GM12873 (cell line): ENCODE results near the gene ADAMTS15.

Experiments
- CTCF ChIP-seq: IDR thresholded peaks from 2 replicates; pipeline ENCODE4 v1.5.1; 2012; ENCODE audit warnings: low read depth, mild to moderate bottlenecking, moderate library complexity, low read length, control low read depth; ENCODE audit not compliant: insufficient read depth; ENCODE audit errors: missing control alignments

Gene ADAMTS15

GRCh38 chr11:130470832-130471706, 22.6 kb downstream of the ADAMTS15 start:
- TF ChIP-seq CTCF: no peak

GRCh38 chr11:130471731-130472433, 23.4 kb downstream of the ADAMTS15 start:
- TF ChIP-seq CTCF: no peak

- no peak for TF ChIP-seq CTCF
Observed at GRCh38 chr11:130472434-130472961, 24.1 kb downstream of the ADAMTS15 start.

GRCh38 chr11:130473056-130473794, 24.8 kb downstream of the ADAMTS15 start:
- no peak for TF ChIP-seq CTCF

- TF ChIP-seq CTCF: no peak
Observed at GRCh38 chr11:130473795-130474377, 25.4 kb downstream of the ADAMTS15 start.

- no peak for TF ChIP-seq CTCF
Observed at GRCh38 chr11:130474637-130475400, 26.4 kb downstream of the ADAMTS15 start.
